ENCODE measurements around the gene TMTC2.

Gene TMTC2

DNA sequence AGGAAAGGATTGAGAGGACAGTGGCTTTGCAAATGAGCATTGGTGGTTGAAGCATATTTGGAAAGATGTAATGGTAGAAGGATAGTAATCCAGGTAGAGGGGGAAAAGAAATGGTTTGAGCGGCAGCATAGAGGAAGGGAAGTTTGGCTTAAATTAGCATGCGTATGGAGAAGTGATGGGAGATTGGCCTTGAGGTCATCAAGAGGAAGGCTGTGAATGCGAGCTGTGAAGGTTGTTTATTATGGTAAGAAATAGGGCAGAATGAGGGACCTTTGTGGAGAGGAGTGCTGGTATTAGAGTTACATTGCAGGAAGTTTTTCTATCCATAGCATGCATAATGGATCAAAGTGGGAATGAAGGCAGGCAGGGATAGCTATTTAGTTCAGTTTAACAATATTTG lies 162.1 kb downstream of the TMTC2 start:
- Histone ChIP-seq H3K4me1 (ENCODE audit: insufficient read depth, low read length, severe bottlenecking) (no peaks in the 10 kb centered on the region), H2AFZ (ENCODE audit: low read length) (no peak overlapping the region), H3K9me2 (ENCODE audit: low read depth, low read length) (no peaks in the 10 kb centered on the region), H3K9ac (ENCODE audit: low read length) (no peak overlapping the region), H3K4me2 (ENCODE audit: low read length) (no peak overlapping the region), H4K20me1 (ENCODE audit: insufficient read depth, low read length) (no peaks in the 10 kb centered on the region), H3K27ac (ENCODE audit: low read depth, low read length, poor library complexity, severe bottlenecking) (no peak overlapping the region), H3K27me3 (ENCODE audit: insufficient read depth, low read length) (no peaks in the 10 kb centered on the region), H3F3A (ENCODE audit: insufficient read depth, low read length) (no peaks in the 10 kb centered on the region), H3K4me3 (ENCODE audit: low read depth, low read length, poor library complexity, severe bottlenecking) (no peak overlapping the region), H3K9me3 (ENCODE audit: low read length) (no peaks in the 10 kb centered on the region), H3K79me2 (ENCODE audit: insufficient read depth, low read length) (no peaks in the 10 kb centered on the region), H3K36me3 (ENCODE audit: insufficient read depth, low read length) (no peaks in the 10 kb centered on the region)
- TF ChIP-seq, protein P1, sequence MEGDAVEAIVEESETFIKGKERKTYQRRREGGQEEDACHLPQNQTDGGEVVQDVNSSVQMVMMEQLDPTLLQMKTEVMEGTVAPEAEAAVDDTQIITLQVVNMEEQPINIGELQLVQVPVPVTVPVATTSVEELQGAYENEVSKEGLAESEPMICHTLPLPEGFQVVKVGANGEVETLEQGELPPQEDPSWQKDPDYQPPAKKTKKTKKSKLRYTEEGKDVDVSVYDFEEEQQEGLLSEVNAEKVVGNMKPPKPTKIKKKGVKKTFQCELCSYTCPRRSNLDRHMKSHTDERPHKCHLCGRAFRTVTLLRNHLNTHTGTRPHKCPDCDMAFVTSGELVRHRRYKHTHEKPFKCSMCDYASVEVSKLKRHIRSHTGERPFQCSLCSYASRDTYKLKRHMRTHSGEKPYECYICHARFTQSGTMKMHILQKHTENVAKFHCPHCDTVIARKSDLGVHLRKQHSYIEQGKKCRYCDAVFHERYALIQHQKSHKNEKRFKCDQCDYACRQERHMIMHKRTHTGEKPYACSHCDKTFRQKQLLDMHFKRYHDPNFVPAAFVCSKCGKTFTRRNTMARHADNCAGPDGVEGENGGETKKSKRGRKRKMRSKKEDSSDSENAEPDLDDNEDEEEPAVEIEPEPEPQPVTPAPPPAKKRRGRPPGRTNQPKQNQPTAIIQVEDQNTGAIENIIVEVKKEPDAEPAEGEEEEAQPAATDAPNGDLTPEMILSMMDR (IDR thresholded peaks at IDR 0.05; ENCODE audit: low read length) = no peak
- TF ChIP-seq EZH2 (IDR thresholded peaks at IDR 0.05; ENCODE audit: borderline replicate concordance, low read length) = no peak

DNA sequence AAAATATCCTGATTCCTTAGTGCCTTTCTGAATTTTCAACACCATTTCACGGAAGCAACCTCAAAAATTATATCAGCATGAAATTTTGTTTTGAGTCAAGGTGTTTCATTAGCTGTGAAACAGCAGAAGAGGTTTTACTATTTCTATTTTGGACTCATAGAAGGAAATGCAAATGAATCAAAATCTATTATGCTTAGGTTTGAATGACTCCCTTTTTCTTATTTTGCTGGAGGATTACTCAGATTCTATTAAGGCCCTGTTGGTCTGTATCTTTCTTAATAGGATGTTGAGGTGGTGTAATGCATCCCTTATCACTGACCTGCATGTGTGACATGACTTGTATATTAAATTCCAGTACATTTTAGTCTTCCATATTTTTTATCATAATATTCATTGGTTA lies 165.8 kb downstream of the TMTC2 start:
- no peak overlapping the region for H3K4me2 ChIP-seq (ENCODE audit: low read length)
- H3K9ac ChIP-seq (ENCODE audit: low read length) = no peak overlapping the region
- H3K27me3 ChIP-seq (ENCODE audit: insufficient read depth, low read length) = no peaks in the 10 kb centered on the region
- no peaks in the 10 kb centered on the region for H3K79me2 ChIP-seq (ENCODE audit: insufficient read depth, low read length)
- H2AFZ ChIP-seq (ENCODE audit: low read length) = no peak overlapping the region
- H3K9me2 ChIP-seq (ENCODE audit: low read depth, low read length) = no peaks in the 10 kb centered on the region
- H3K9me3 ChIP-seq (ENCODE audit: low read length) = no peaks in the 10 kb centered on the region
- H3K27ac ChIP-seq (ENCODE audit: low read depth, low read length, poor library complexity, severe bottlenecking) = no peak overlapping the region
- H3K4me1 ChIP-seq (ENCODE audit: insufficient read depth, low read length, severe bottlenecking) = no peaks in the 10 kb centered on the region
- TF ChIP-seq, protein P1 (IDR thresholded peaks at IDR 0.05; ENCODE audit: low read length) = no peak
- TF ChIP-seq EZH2 (IDR thresholded peaks at IDR 0.05; ENCODE audit: borderline replicate concordance, low read length) = no peak
- no peaks in the 10 kb centered on the region for H4K20me1 ChIP-seq (ENCODE audit: insufficient read depth, low read length)
- H3F3A ChIP-seq (ENCODE audit: insufficient read depth, low read length) = no peaks in the 10 kb centered on the region
- no peaks in the 10 kb centered on the region for H3K36me3 ChIP-seq (ENCODE audit: insufficient read depth, low read length)
- H3K4me3 ChIP-seq (ENCODE audit: low read depth, low read length, poor library complexity, severe bottlenecking) = no peak overlapping the region

DNA sequence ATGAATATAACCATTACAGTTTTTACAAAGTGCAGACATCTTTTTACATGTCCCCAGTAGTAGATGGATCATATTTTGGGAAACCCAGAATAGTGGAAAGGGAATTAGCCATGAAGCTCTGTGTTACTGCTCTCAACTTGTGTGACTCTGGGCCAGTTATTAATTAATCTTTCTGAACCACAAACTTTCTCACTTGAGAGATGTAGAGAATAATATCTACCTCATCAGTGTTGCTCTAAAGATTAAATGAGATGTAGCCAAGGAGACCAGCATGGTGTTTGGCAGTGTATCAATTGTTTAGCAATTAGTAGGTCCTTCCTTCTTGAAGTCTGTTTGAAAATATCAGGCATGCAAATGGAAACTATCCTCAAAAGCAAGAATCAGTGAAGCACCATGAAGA lies 169.2 kb downstream of the TMTC2 start:
- no peaks in the 10 kb centered on the region for H3K79me2 ChIP-seq (ENCODE audit: insufficient read depth, low read length)
- H3K4me2 ChIP-seq (ENCODE audit: low read length) = no peak overlapping the region
- no peaks in the 10 kb centered on the region for H3K9me3 ChIP-seq (ENCODE audit: low read length)
- no peaks in the 10 kb centered on the region for H4K20me1 ChIP-seq (ENCODE audit: insufficient read depth, low read length)
- no peak for TF ChIP-seq EZH2 (IDR thresholded peaks at IDR 0.05; ENCODE audit: borderline replicate concordance, low read length)
- TF ChIP-seq, protein P1 (IDR thresholded peaks at IDR 0.05; ENCODE audit: low read length) = no peak
- no peaks in the 10 kb centered on the region for H3F3A ChIP-seq (ENCODE audit: insufficient read depth, low read length)
- no peaks in the 10 kb centered on the region for H3K9me2 ChIP-seq (ENCODE audit: low read depth, low read length)
- H3K27me3 ChIP-seq (ENCODE audit: insufficient read depth, low read length) = no peaks in the 10 kb centered on the region
- no peak overlapping the region for H3K9ac ChIP-seq (ENCODE audit: low read length)
- no peaks in the 10 kb centered on the region for H3K36me3 ChIP-seq (ENCODE audit: insufficient read depth, low read length)
- no peak overlapping the region for H2AFZ ChIP-seq (ENCODE audit: low read length)
- no peak overlapping the region for H3K27ac ChIP-seq (ENCODE audit: low read depth, low read length, poor library complexity, severe bottlenecking)
- H3K4me3 ChIP-seq (ENCODE audit: low read depth, low read length, poor library complexity, severe bottlenecking) = no peak overlapping the region
- no peaks in the 10 kb centered on the region for H3K4me1 ChIP-seq (ENCODE audit: insufficient read depth, low read length, severe bottlenecking)
